ENCODE data around the gene TIMM17B. TPM values are rescaled to one million over a fixed set of nuclear protein-coding genes. Genes with fewer than 3 reads are reported as not detected.

Gene TIMM17B
- total and polyA plus RNA-seq, 2 donors (not counting 1 experiment from before 2014, with no cell fraction given): 50.0 to 63.9 TPM

GRCh38 chrX:48903290-48903689 lies 5.7 kb upstream of the TIMM17B start:
- Histone ChIP-seq H3K4me2 (replicated peaks; ENCODE audit: low read depth, low read length, poor library complexity, severe bottlenecking) (no peak overlapping the region), H3K4me1 (ENCODE audit: control insufficient read depth in 2 of 2, insufficient read depth in 2 of 2, low read length in 2 of 2) (peaks cover 7 to 13% of the 10 kb centered on the region in 2 donors), H3K4me3 (ENCODE audit: control extremely low read depth in 1 of 5, extremely low read depth in 1 of 5, insufficient read depth in 1 of 5, low read depth in 2 of 5, low read length in 4 of 5) (no peak overlapping the region), H4K20me1 (ENCODE audit: control insufficient read depth, insufficient read depth, low read length, poor library complexity, severe bottlenecking) (peaks cover 8% of the 10 kb centered on the region), H2AFZ (ENCODE audit: insufficient read depth, low read depth, low read length, poor library complexity, severe bottlenecking) (no peak overlapping the region), H3K79me2 (ENCODE audit: control insufficient read depth, insufficient read depth, low read length) (peaks cover 10% of the 10 kb centered on the region), H3K9ac (ENCODE audit: low read length) (no peak overlapping the region), H3K27me3 (replicated peaks in 1 of 4; ENCODE audit: control extremely low read depth in 1 of 4, control insufficient read depth in 3 of 4, insufficient read depth in 4 of 4, low read length in 3 of 4) (no peaks in the 10 kb centered on the region), H3K36me3 (replicated peaks in 1 of 2; ENCODE audit: control extremely low read depth in 1 of 2, control insufficient read depth in 1 of 2, extremely low read depth in 1 of 2, insufficient read depth in 2 of 2, low read length in 1 of 2) (peaks cover 2 to 24% of the 10 kb centered on the region in 2 experiments), H3K27ac (ENCODE audit: low read length in 2 of 2) (no peak overlapping the region), H3K9me3 (ENCODE audit: control extremely low read depth in 1 of 3, control insufficient read depth in 2 of 3, insufficient read depth in 1 of 3, low read length in 2 of 3) (no peaks in the 10 kb centered on the region)
- Mint-ChIP-seq H3K4me1 (peaks cover 6% of the 10 kb centered on the region), H3K4me3 (no peak overlapping the region), H3K9me3 (ENCODE audit: insufficient read depth) (no peaks in the 10 kb centered on the region), H3K27me3 (no peaks in the 10 kb centered on the region), H3K27ac (no peak overlapping the region)
- intact Hi-C loops (cut with micrococcal nuclease): no loop called here
- no peak for DNase-seq
- no peak for ATAC-seq (ENCODE audit: low read depth)
- WGBS (ENCODE audit: insufficient coverage): no CpG with 5 or more reads among the region's 6 CpGs
- ChIA-PET POLR2A (interaction anchor here (1.4 kb wide), 1 partner anchor 9 kb away, joined by 4 read pairs; the partner anchor contains the start of gene SLC35A2), CTCF (interaction anchor here (1.2 to 1.5 kb wide), 2 partner anchors 9 to 43 kb away, joined by 3 to 5 read pairs; partner anchors contain the start of gene SLC35A2)
- TF ChIP-seq CTCF (IDR thresholded peaks at IDR 0.05) (no peak), EZH2 (IDR thresholded peaks at IDR 0.05; ENCODE audit: borderline replicate concordance, insufficient read depth, low read depth, low read length, poor library complexity, severe bottlenecking) (no peak)

- POLR2A ChIA-PET: interaction anchor here (1.4 kb wide), 1 partner anchor 9 kb away, joined by 4 read pairs; the partner anchor contains the start of gene SLC35A2
- H2AFZ ChIP-seq (ENCODE audit: insufficient read depth, low read depth, low read length, poor library complexity, severe bottlenecking): no peak overlapping the region
These were observed 5.2 kb upstream of the TIMM17B start for GRCh38 chrX:48902776-48903175.

More at GRCh38 chrX:48902776-48903175, 5.2 kb upstream of the TIMM17B start:
- Histone ChIP-seq H3K27me3 (replicated peaks in 1 of 4; ENCODE audit: control extremely low read depth in 1 of 4, control insufficient read depth in 3 of 4, insufficient read depth in 4 of 4, low read length in 3 of 4) (no peaks in the 10 kb centered on the region), H3K9ac (ENCODE audit: low read length) (no peak overlapping the region), H4K20me1 (ENCODE audit: control insufficient read depth, insufficient read depth, low read length, poor library complexity, severe bottlenecking) (peaks cover 8% of the 10 kb centered on the region), H3K27ac (ENCODE audit: low read length in 2 of 2) (no peak overlapping the region), H3K36me3 (replicated peaks in 1 of 2; ENCODE audit: control extremely low read depth in 1 of 2, control insufficient read depth in 1 of 2, extremely low read depth in 1 of 2, insufficient read depth in 2 of 2, low read length in 1 of 2) (peaks cover 2 to 24% of the 10 kb centered on the region in 2 experiments), H3K4me3 (ENCODE audit: control extremely low read depth in 1 of 5, extremely low read depth in 1 of 5, insufficient read depth in 1 of 5, low read depth in 2 of 5, low read length in 4 of 5) (no peak overlapping the region), H3K4me1 (ENCODE audit: control insufficient read depth in 2 of 2, insufficient read depth in 2 of 2, low read length in 2 of 2) (peaks cover 7 to 14% of the 10 kb centered on the region in 2 donors), H3K4me2 (replicated peaks; ENCODE audit: low read depth, low read length, poor library complexity, severe bottlenecking) (no peak overlapping the region), H3K9me3 (ENCODE audit: control extremely low read depth in 1 of 3, control insufficient read depth in 2 of 3, insufficient read depth in 1 of 3, low read length in 2 of 3) (no peaks in the 10 kb centered on the region), H3K79me2 (ENCODE audit: control insufficient read depth, insufficient read depth, low read length) (peaks cover 10% of the 10 kb centered on the region)
- H3K4me3 Mint-ChIP-seq: no peak overlapping the region
- no peak overlapping the region for H3K27ac Mint-ChIP-seq
- H3K9me3 Mint-ChIP-seq (ENCODE audit: insufficient read depth): no peaks in the 10 kb centered on the region
- peaks cover 9% of the 10 kb centered on the region for H3K4me1 Mint-ChIP-seq
- WGBS (ENCODE audit: insufficient coverage): 96% methylated on average over 9 of the region's 14 CpGs
- TF ChIP-seq CTCF (IDR thresholded peaks at IDR 0.05) (no peak), EZH2 (IDR thresholded peaks at IDR 0.05; ENCODE audit: borderline replicate concordance, insufficient read depth, low read depth, low read length, poor library complexity, severe bottlenecking) (no peak)
- no peaks in the 10 kb centered on the region for H3K27me3 Mint-ChIP-seq
- intact Hi-C loops (cut with micrococcal nuclease): no loop called here
- ATAC-seq (ENCODE audit: low read depth) (no peak), DNase-seq (no peak)
- CTCF ChIA-PET: interaction anchor here (1.2 to 1.5 kb wide), 2 partner anchors 9 to 43 kb away, joined by 3 to 5 read pairs; partner anchors contain the start of gene SLC35A2

Data from B cell (primary cell).